HG03064 (cell line): ENCODE measurements around the gene TAF6.

ENCODE experiments used
- ATAC-seq: cut with Tn5 transposase; IDR thresholded peaks from one replicate; pipeline ENCODE4 v1.9.1; 2021; ENCODE audit warnings: low read depth; ENCODE audit not compliant: unreplicated experiment

TAF6 gene

GRCh38 chr7:100098913-100099312 is 20.2 kb downstream of the TAF6 start:
- ATAC-seq: no peak

GRCh38 chr7:100095704-100096103 is 23.5 kb downstream of the TAF6 start:
- ATAC-seq: no peak

DNA sequence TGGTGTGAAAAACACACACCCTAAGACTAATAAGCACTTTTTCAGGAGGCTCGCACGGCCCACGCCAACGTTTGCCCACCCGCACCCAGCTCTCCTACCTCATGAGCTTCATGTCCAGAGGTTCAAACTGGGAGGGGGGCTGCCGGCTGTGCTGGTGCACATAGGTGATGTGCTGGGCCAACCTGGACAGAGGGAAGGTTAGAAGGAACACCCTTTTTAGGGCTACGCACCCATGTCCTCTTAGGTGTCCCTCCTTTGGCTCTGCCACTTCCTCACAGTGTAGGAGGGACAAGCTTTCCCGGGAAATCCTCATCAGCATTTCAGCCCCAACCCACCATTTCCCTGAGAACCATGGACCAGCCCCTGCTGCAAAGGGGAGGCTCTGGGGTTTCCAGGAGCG is 23.9 kb downstream of the TAF6 start:
- ATAC-seq: no peak

GRCh38 chr7:100093925-100094486 is 25.2 kb downstream of the TAF6 start:
- no peak for ATAC-seq

- ATAC-seq: no peak
These were observed 25.7 kb downstream of the TAF6 start for GRCh38 chr7:100093498-100093897.

DNA sequence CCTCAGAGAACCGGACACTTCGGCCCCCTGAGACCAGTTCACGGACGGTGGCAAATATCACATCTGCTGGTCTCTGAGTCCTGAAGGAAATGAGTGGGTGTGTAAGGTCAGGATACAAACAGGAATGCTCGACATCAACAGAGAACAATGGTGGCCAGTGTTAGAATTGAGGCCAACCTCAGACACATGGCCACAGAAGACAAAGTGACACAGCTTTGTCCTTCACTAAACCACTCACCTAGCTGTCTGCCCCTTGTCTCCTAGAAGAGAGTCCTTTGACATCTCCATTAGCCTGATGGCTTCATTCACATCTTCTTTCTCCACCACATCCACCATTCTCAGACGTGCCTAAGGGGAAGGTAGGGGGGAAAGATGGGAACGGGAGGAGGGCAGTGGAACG is 26.1 kb downstream of the TAF6 start:
- no peak for ATAC-seq

GRCh38 chr7:100091411-100092181 is 27.6 kb downstream of the TAF6 start:
- ATAC-seq: no peak

GRCh38 chr7:100090527-100091410 is 28.4 kb downstream of the TAF6 start:
- ATAC-seq: no peak

DNA sequence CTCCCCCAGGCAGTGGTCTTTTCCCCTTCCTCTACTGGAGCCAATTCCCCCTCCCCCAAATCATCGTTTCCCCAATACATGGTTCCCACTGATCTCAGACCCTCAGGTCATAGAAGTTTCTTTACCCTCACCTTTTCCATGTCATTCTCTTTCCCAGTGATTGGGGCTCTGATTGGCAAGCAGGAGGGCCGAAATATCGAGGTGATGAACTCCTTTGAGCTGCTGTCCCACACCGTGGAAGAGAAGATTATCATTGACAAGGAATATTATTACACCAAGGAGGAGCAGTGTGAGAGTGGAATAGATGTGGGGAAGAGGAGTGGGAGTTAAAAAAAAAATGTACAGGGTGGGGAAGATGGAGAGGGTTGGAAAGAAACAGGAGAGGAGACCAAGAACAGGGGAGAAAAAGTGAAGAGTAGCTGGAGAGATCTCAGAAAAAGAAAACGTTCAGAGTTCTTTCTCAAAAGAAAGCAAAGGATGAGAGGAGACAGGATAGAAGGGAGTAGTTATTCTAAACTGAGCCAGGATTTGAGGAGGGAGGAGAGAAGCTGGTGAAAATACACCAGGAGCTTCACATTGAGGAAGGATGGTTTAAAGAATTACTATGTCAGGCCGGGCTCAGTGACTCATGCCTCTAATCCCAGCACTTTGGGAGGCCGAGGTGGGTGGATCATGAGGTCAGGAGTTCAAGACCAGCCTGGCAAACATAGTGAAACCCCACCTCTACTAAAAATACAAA is 29.5 kb downstream of the TAF6 start:
- ATAC-seq: no peak

GRCh38 chr7:100088621-100089457 is 30.3 kb downstream of the TAF6 start, which contains the start of gene COPS6:
TSS of gene COPS6 (plus strand) at chr7:100088969. CDS start at chr7:100088991, 22 bp downstream.
- no peak for ATAC-seq

- no peak for ATAC-seq
These were observed 31.0 kb downstream of the TAF6 start for GRCh38 chr7:100088095-100088620.

- no peak for ATAC-seq
These were observed 32.0 kb downstream of the TAF6 start for GRCh38 chr7:100087055-100087750.

DNA sequence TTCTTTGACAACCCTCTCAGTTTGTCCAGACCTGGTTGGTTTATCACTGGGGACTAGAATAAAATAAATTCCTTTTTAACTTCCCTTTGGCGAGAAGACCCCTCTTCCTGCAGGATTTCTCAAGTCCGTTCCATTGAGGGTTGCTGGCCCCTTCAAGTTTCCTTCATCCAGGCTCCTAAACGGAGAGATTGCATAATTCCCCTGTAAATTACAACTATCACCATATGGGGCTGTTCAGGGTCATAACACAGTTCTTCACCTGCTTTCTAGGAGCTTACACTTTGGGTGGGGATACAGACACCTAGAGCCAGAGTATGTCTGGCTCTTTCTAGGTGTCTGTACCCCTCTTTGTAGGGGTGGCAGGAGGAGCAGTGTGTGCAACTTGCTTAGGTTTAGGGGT is 33.6 kb downstream of the TAF6 start:
- no peak for ATAC-seq

GRCh38 chr7:100082978-100083377 is 36.2 kb downstream of the TAF6 start:
- no peak for ATAC-seq

DNA sequence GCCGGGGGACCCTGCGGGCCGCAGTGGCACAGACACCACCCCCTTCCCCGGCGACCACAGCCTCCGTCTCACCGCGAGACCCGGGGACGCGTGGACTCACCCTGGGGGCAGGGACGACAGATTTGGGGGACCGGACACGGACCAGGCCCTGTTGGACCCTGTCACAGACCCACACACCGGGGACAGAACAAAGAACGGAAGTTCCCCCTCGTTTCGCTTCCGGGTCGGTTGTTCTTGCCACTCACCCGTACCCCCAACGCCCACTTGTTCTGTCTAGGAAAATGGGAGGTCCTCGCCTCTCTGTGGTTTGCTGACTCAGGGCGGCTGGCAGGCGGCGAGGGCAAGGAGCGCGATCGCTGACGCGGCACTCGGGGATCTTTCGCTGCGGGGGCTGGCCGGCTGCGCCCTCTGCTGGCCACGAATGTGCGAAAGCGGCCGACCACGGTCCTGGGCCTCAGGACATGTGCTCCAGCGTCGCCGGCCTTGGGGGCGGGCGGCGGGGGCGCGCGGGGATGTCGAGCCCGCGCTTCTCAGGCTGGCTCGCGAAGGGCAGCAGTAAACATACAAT is 37.5 kb downstream of the TAF6 start, which contains the start of gene ZNF3:
Gene ZNF3, minus strand, starts transcription at position 189 of the 568 bp plus-strand sequence. CDS start 4,366 bp downstream, outside the sequence.
- ATAC-seq: peak; percentile 75

DNA sequence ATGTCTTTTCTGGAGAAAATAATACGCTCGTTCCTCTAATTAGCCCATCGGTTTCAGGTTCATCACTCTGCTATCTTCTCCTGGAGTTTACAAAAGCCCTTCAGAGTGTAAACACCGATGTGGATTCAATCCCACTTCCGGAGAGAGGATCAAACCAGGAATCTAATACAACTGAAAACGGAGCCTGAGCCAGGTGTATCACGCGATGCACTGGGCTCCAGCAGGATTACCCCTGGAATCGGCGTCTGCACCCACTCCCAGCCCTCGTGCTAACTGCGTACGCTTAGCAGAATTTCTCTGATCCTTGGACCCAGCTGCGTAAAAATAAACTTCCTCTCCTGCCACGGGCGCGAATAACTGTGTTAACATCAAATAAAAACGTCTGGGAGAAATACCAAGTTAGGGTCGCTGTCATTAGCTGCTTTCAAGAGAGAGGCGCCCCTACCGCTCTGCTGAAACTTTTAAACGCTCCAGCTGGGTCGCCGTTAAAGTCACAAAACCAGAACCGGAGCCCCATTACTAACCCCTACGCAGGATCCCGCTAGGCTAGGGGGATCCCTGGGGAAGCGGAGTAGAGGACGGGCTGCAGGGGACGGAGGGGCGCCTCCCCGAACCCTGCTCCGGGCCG is 38.1 kb downstream of the TAF6 start:
- peak; percentile 5 for ATAC-seq

DNA sequence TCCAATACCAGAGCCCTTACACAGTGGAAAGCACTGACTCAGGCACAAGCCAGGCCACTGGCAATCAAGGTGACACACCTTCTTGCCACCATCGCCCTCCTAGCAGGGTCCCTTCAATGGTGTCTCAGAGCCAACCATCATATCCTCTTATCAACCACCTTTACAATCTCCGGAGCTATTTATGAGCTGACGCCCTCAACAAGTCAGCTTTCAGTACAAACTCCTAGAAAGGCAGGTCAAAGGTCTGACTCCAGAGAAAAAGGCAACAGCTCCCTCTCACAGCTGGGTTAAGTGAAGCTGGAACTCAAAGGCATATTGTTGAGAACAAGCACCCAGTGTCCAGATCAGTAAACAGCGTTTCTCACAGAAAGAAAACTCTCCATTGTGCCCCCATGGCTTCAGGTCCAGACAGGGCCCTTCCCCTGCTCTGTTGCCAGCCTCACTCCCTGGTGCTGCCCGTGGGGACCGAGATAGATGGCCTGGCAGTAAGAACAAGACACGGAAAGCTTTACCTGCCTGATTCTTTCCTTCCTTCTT is 40.1 kb downstream of the TAF6 start:
- no peak for ATAC-seq

DNA sequence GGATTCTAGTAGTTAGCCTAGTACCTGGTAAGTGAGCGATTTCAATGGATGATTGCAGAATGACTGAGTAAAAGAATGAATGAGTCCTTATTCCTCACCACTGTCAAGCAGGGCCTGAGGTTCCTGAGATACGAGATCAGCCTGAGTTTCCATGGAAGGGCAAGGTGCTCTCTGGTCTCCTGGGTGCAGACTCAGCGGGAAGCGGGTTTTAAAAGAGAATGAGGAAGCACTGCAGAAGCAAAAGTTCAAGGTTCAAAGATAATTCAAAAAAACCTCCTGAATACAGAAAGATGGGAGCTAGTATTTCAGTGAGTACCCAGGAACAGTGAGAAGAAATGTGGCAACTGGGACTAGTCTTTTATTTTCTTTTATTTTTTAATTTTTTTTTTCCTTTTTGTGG is 42.0 kb downstream of the TAF6 start:
- ATAC-seq: no peak
